HUDEP-2 (cell line): Measurements from ENCODE around the gene MANF.
"Not testable (repeated sequence)": the region's sequence is repeated elsewhere in the genome, so short reads cannot be mapped to it uniquely, and the experiment has no call there.

Source experiments
- DNase-seq, 76 experiments: peaks; one replicate each; lab custom pipeline; 2025; ENCODE audit not compliant: unreplicated experiment in 76 of 76; lab: John Stamatoyannopoulos, UW

The MANF gene

GRCh38 chr3:51384726-51385473, at the start of gene MANF:
MANF (plus strand) TSS chr3:51385291; CDS start chr3:51385343, 52 bp downstream.
- DNase-seq, result peak; percentile 58 to 98 (median 94)

- no peak for DNase-seq
Observed at GRCh38 chr3:51336261-51336660, 48.8 kb upstream of the MANF start.

- DNase-seq, result no peak
Observed at GRCh38 chr3:51337666-51338065, 47.4 kb upstream of the MANF start.

GRCh38 chr3:51338632-51339031, 46.5 kb upstream of the MANF start:
- DNase-seq, result no peak

GRCh38 chr3:51340013-51340829, 44.9 kb upstream of the MANF start:
- no peak for DNase-seq

GRCh38 chr3:51340989-51341636, 44.0 kb upstream of the MANF start:
- DNase-seq, result no peak

GRCh38 chr3:51343918-51344687, 41.0 kb upstream of the MANF start:
- DNase-seq, result no peak

- DNase-seq, result no peak
Observed at GRCh38 chr3:51350751-51351150, 34.3 kb upstream of the MANF start.

- DNase-seq, result no peak
Observed at GRCh38 chr3:51353131-51353530, 32.0 kb upstream of the MANF start.

- no peak for DNase-seq
Observed at GRCh38 chr3:51353691-51354090, 31.4 kb upstream of the MANF start.

GRCh38 chr3:51354172-51354571, 30.9 kb upstream of the MANF start:
- DNase-seq, result no peak

- DNase-seq, result no peak
Observed at GRCh38 chr3:51354731-51355615, 30.1 kb upstream of the MANF start.

GRCh38 chr3:51355891-51356578, 29.1 kb upstream of the MANF start:
- no peak for DNase-seq

- DNase-seq, result no peak
Observed at GRCh38 chr3:51357856-51358255, 27.2 kb upstream of the MANF start.

- no peak for DNase-seq
Observed at GRCh38 chr3:51358981-51359380, 26.1 kb upstream of the MANF start.

- no peak for DNase-seq
Observed at GRCh38 chr3:51360806-51361205, 24.3 kb upstream of the MANF start.

- no peak for DNase-seq
Observed at GRCh38 chr3:51361746-51362145, 23.3 kb upstream of the MANF start.

- DNase-seq, result no peak
Observed at GRCh38 chr3:51362476-51362875, 22.6 kb upstream of the MANF start.

- not testable (repeated sequence) for DNase-seq
Observed at GRCh38 chr3:51368276-51368675, 16.8 kb upstream of the MANF start.
